CD14-positive monocyte (primary cell): ENCODE measurements around the gene AHNAK. TPM values are rescaled to one million over a fixed set of nuclear protein-coding genes. Genes with fewer than 3 reads are reported as not detected.
A peak's percentile ranks its signal among the peaks of the same experiment; 100 is the strongest.

Experiments used
- DNase-seq, 3 donors: peaks; one replicate each; pipeline ENCODE4 v3.0.0-alpha.2; 2011 to 2022
- H2AFZ ChIP-seq: 2 replicates; pipeline ENCODE4 v1.6.0; 2012; ENCODE audit warnings: mild to moderate bottlenecking, low read depth, low read length, inconsistent platforms; ENCODE audit not compliant: insufficient read depth, poor library complexity, severe bottlenecking
- H3K27ac ChIP-seq, 2 donors: 1 replicate in 1 of 2; 2 replicates in 1 of 2; pipeline ENCODE4 v1.5.1; 2012 to 2013; ENCODE audit warnings: low read length in 2 of 2, control low read depth in 1 of 2, inconsistent platforms in 1 of 2, low read depth in 1 of 2, mild to moderate bottlenecking in 1 of 2
- H3K27me3 ChIP-seq, 2 donors: one replicate each; pipeline versions ENCODE4 v1.6.0 to v1.6.1; 2011 to 2013; ENCODE audit warnings: low read length in 2 of 2; ENCODE audit not compliant: control insufficient read depth in 2 of 2, insufficient read depth in 2 of 2
- H3K36me3 ChIP-seq, 2 donors: replicated peaks in 1 of 2; 1 replicate in 1 of 2; 2 replicates in 1 of 2; pipeline versions ENCODE4 v1.5.1 to v1.6.1; 2012 to 2013; ENCODE audit warnings: low read length in 2 of 2, control low read depth in 1 of 2, inconsistent platforms in 1 of 2, mild to moderate bottlenecking in 1 of 2; ENCODE audit not compliant: insufficient read depth in 2 of 2, control insufficient read depth in 1 of 2
- H3K4me1 ChIP-seq, 2 donors: 1 replicate in 1 of 2; 2 replicates in 1 of 2; pipeline versions ENCODE4 v1.5.1 to v1.6.1; 2012 to 2013; ENCODE audit warnings: low read length in 2 of 2, control low read depth in 1 of 2, inconsistent platforms in 1 of 2, mild to moderate bottlenecking in 1 of 2, moderate library complexity in 1 of 2; ENCODE audit not compliant: insufficient read depth in 2 of 2, control insufficient read depth in 1 of 2
- H3K4me2 ChIP-seq: replicated peaks from 2 replicates; pipeline ENCODE3; 2012; ENCODE audit warnings: low read length, moderate library complexity, mild to moderate bottlenecking; ENCODE audit not compliant: poor library complexity, severe bottlenecking; ENCODE audit errors: extremely low read depth
- H3K4me3 ChIP-seq, 3 experiments: fragments of 200-600 bp in 1 of 3; sonication (generic) in 1 of 3; replicated peaks in 1 of 3; 1 replicate in 2 of 3; 2 replicates in 1 of 3; pipeline ENCODE4 v1.5.1; 2011 to 2013; ENCODE audit warnings: low read length in 3 of 3, mild to moderate bottlenecking in 3 of 3, control low read depth in 2 of 3, low read depth in 2 of 3, inconsistent platforms in 1 of 3, moderate library complexity in 1 of 3
- H3K79me2 ChIP-seq: 2 replicates; pipeline ENCODE4 v1.6.0; 2012; ENCODE audit warnings: mild to moderate bottlenecking, control low read depth, inconsistent platforms, low read length, moderate library complexity; ENCODE audit not compliant: insufficient read depth
- H3K9ac ChIP-seq: 2 replicates; pipeline ENCODE4 v1.6.0; 2017; ENCODE audit warnings: low read length, mild to moderate bottlenecking; ENCODE audit not compliant: insufficient read depth, poor library complexity, severe bottlenecking
- H3K9me3 ChIP-seq, 2 donors: replicated peaks in 1 of 2; 1 replicate in 1 of 2; 2 replicates in 1 of 2; pipeline versions ENCODE4 v1.5.1 to v1.6.1; 2012 to 2013; ENCODE audit warnings: low read length in 2 of 2, control low read depth in 1 of 2; ENCODE audit not compliant: control insufficient read depth in 1 of 2, insufficient read depth in 1 of 2
- H4K20me1 ChIP-seq: 2 replicates; pipeline ENCODE4 v1.6.0; 2012; ENCODE audit warnings: mild to moderate bottlenecking, low read length, control low read depth, moderate library complexity; ENCODE audit not compliant: insufficient read depth
- H3K27ac Mint-ChIP-seq, 7 donors: one replicate each; pipeline ENCODE4 v1.8.0; 2020; ENCODE audit warnings: mild to moderate bottlenecking in 7 of 7, mixed read lengths in 7 of 7, moderate library complexity in 6 of 7, inconsistent platforms in 2 of 7
- H3K27me3 Mint-ChIP-seq, 3 donors: one replicate each; pipeline ENCODE4 v1.8.0; 2021 to 2022; ENCODE audit warnings: low read depth in 3 of 3, mild to moderate bottlenecking in 3 of 3, mixed read lengths in 3 of 3, moderate library complexity in 3 of 3, inconsistent platforms in 1 of 3
- H3K36me3 Mint-ChIP-seq, 2 donors: one replicate each; pipeline ENCODE4 v1.8.0; 2020; ENCODE audit warnings: mixed read lengths in 2 of 2, inconsistent platforms in 1 of 2, mild to moderate bottlenecking in 1 of 2
- H3K4me1 Mint-ChIP-seq: one replicate; pipeline ENCODE4 v1.8.0; 2020; ENCODE audit warnings: mild to moderate bottlenecking, mixed read lengths
- H3K4me3 Mint-ChIP-seq, 2 donors: one replicate each; pipeline ENCODE4 v1.8.0; 2020; ENCODE audit warnings: mild to moderate bottlenecking in 2 of 2, mixed read lengths in 2 of 2, moderate library complexity in 1 of 2
- H3K9me3 Mint-ChIP-seq, 7 donors: one replicate each; pipeline ENCODE4 v1.8.0; 2020 to 2022; ENCODE audit warnings: mixed read lengths in 7 of 7, mild to moderate bottlenecking in 6 of 7, moderate library complexity in 6 of 7, inconsistent platforms in 2 of 7
- WGBS: methylation state at CpG from one replicate; pipeline ENCODE4 v1.1.5; 2013; ENCODE audit warnings: missing lambda C conversion rate; ENCODE audit not compliant: insufficient coverage; 5-methylcytosine and 5-hydroxymethylcytosine counted together
- intact Hi-C, 2 donors: fragments of 100-400 bp; cut with micrococcal nuclease; formaldehyde crosslinking; loops; one replicate each; pipeline versions ENCODE4 v1.15.0 to v1.15.1; 2023
- polyA plus RNA-seq, 3 donors: library from polyadenylated mRNA; depleted of rRNA in 1 of 3; unstranded in 2 of 3; stranded (reverse) in 1 of 3; fragments of 300-500 nt in 2 of 3; fragments of >200 nt in 1 of 3; fragmentation: Illumina TruSeq in 2 of 3; gene quantifications; 1 replicate in 2 of 3; 2 replicates in 1 of 3; pipeline ENCODE4 v1.2.3, GENCODE V29; 2012 to 2021
- TF ChIP-seq, protein P1 (sequence below): fragments of 200-600 bp; IDR thresholded peaks from one replicate; pipeline ENCODE4 v1.8.0; 2022; ENCODE audit warnings: antibody characterized with exemption, mild to moderate bottlenecking

The AHNAK gene
- polyA plus RNA-seq, 3 donors: 80.0 to 201 (median 103) TPM

DNA sequence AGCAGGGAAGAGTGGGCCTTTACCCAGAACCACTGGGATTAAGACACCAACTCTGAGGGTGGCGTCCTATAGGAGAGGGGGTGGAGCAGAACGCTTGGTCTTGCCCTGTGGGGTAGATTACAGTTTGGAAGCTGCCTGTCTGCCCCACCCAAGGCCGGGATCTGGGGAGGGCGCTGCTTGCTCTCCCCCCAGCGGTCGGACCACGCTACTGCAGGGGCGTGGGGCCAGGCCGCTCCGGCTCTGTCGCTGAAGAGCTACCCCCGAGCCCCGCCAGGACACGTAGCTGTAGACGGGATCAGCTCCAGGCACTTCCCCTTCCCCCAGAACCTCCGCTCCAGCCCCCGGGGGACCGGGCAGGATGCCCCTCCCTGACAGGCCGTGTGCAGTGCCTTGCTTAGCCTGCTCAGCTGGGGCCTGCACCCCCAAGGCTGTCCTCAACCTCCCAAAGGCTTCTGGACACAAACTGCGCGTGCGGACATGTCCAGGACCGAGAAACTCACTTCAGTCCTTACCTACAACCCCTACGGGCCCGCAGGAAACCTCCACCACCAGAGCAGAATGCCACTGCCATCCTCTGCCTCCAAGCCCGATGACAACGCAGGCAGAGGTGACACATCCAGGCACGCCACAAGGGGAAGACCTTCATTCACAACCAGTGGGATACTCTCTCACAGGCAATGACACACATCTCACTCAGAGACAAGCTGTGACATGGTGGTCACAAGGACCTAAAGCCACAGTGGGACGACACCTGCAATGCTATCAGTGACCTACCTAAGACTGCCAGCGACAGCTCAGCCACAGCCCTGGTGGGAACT is 3.6 kb downstream of the AHNAK start:
- Histone ChIP-seq H2AFZ (no peak overlapping the region), H3K4me2 (peak overlapping the region; percentile 94), H3K4me1 (peaks cover 79 to 80% of the 10 kb centered on the region in 2 donors), H3K27me3 (no peaks in the 10 kb centered on the region), H4K20me1 (peaks cover 85% of the 10 kb centered on the region), H3K27ac (peak overlapping the region; percentile 82 to 99), H3K9ac (peak overlapping the region; percentile 100), H3K36me3 (peaks cover 10% of the 10 kb centered on the region in 2 donors), H3K4me3 (peak overlapping the region; percentile 83 to 96 (median 87)), H3K9me3 (no peaks in the 10 kb centered on the region), H3K79me2 (peaks cover 100% of the 10 kb centered on the region)
- peak; percentile 88 to 97 (median 88) for DNase-seq
- 6% methylated on average over 28 of the region's 30 CpGs for WGBS
- Mint-ChIP-seq H3K9me3 (peaks cover 0 to 3% (median 0%) of the 10 kb centered on the region in 7 donors), H3K27me3 (peaks cover 0 to 13% (median 4%) of the 10 kb centered on the region in 3 donors), H3K27ac (peak overlapping the region; percentile 93 to 100 (median 96)), H3K36me3 (peaks cover 10 to 44% of the 10 kb centered on the region in 2 donors), H3K4me1 (peaks cover 74% of the 10 kb centered on the region), H3K4me3 (peak overlapping the region; percentile 96 to 98)
- TF ChIP-seq, protein P1, sequence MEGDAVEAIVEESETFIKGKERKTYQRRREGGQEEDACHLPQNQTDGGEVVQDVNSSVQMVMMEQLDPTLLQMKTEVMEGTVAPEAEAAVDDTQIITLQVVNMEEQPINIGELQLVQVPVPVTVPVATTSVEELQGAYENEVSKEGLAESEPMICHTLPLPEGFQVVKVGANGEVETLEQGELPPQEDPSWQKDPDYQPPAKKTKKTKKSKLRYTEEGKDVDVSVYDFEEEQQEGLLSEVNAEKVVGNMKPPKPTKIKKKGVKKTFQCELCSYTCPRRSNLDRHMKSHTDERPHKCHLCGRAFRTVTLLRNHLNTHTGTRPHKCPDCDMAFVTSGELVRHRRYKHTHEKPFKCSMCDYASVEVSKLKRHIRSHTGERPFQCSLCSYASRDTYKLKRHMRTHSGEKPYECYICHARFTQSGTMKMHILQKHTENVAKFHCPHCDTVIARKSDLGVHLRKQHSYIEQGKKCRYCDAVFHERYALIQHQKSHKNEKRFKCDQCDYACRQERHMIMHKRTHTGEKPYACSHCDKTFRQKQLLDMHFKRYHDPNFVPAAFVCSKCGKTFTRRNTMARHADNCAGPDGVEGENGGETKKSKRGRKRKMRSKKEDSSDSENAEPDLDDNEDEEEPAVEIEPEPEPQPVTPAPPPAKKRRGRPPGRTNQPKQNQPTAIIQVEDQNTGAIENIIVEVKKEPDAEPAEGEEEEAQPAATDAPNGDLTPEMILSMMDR: peak; percentile 100
- intact Hi-C loops: loop anchor here (1.0 to 10.0 kb wide), 5 partner anchors 10 to 571 kb away; no protein-coding TSS in a partner anchor

DNA sequence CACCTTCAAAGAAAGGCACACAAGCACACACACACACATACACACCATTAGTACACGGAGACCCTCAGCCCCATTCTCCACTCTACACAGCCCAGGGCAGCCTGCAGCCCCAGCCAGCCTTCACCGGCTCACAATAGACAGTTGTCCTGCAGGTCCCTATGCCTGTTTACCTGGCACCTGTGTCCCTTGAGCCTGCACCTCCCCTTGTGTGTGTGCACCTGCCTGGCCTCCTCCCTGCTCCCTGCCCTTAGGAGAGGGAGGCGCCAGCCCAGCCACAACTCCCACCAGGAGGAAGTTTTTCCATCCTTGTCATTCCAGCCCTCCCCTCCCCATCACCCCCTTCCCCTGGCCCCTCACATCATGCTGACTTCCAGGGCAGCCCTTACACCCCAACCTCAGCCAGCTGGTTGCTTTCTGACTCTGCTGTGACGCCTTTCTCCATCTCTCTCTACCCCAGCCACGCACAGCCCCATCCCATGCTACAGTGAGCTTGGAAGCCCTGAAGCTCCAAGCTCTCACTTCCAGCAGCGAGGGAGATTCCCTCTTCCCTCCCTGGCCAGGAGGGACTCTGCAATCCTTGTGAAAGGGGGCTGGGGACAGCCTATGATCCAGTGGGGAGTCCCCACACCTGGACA is 4.4 kb downstream of the AHNAK start:
- DNase-seq: peak in 1 of 3 donors; percentile 18
- H3K4me2 ChIP-seq: peak overlapping the region; percentile 94
- Mint-ChIP-seq H3K4me1 (peaks cover 67% of the 10 kb centered on the region), H3K4me3 (peak overlapping the region; percentile 96 to 98), H3K27ac (peak overlapping the region; percentile 93 to 100 (median 96)), H3K9me3 (peaks cover 0 to 3% (median 0%) of the 10 kb centered on the region in 7 donors), H3K27me3 (peaks cover 0 to 7% (median 0%) of the 10 kb centered on the region in 3 donors), H3K36me3 (peaks cover 7 to 50% of the 10 kb centered on the region in 2 donors)
- peaks cover 93% of the 10 kb centered on the region for H4K20me1 ChIP-seq
- peak overlapping the region; percentile 100 for H3K9ac ChIP-seq
- no peak overlapping the region for H2AFZ ChIP-seq
- H3K79me2 ChIP-seq: peaks cover 100% of the 10 kb centered on the region
- TF ChIP-seq, protein P1: no peak
- H3K27ac ChIP-seq: peak overlapping the region; percentile 82 to 99
- H3K4me1 ChIP-seq: peaks cover 72 to 74% of the 10 kb centered on the region in 2 donors
- 67% methylated on average over 1 of the region's 6 CpGs for WGBS
- H3K27me3 ChIP-seq: no peaks in the 10 kb centered on the region
- intact Hi-C loops: loop anchor here (5.0 to 10.0 kb wide), 4 partner anchors 45 to 570 kb away; no protein-coding TSS in a partner anchor
- peaks cover 10% of the 10 kb centered on the region in 2 donors for H3K36me3 ChIP-seq
- H3K9me3 ChIP-seq: no peaks in the 10 kb centered on the region
- H3K4me3 ChIP-seq: peak overlapping the region; percentile 83 to 96 (median 87)
